ENCODE data around the gene ZNF319. TPM values are rescaled to one million over a fixed set of nuclear protein-coding genes. Genes with fewer than 3 reads are reported as not detected.

ZNF319 gene
- total and polyA plus RNA-seq, 7 experiments from 2014 or later, result 4.4 to 20.8 (median 12.5) TPM

DNA sequence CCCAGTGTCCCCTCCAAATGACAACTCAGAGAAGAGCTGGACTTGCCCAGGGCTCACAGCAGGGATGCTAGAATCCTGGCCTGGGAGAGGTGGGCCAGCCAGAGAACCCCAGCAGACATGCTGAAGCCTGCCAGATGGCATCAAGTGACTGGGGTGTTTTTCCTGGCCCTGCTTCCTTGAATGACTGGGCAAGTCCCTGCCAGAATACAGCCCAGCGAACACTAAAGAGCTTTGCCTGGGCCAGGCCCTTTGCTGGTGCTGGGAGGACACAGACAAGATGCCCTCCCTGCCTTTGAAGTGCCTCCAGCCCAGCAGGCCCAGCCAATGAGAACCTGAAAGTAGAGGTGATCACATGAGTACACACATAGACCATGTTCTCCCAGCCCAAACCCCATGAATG is 11.5 kb downstream of the ZNF319 start:
- Histone ChIP-seq H3K27me3 (ENCODE audit: control insufficient read depth in 2 of 2, insufficient read depth in 2 of 2, low read length in 2 of 2) (no peaks in the 10 kb centered on the region), H3K4me3 (ENCODE audit: low read length) (no peak overlapping the region), H3K36me3 (ENCODE audit: control insufficient read depth in 2 of 3, insufficient read depth in 3 of 3, low read length in 3 of 3) (peaks cover 0 to 4% (median 0%) of the 10 kb centered on the region in 3 experiments), H3K27ac (ENCODE audit: low read depth, low read length) (no peak overlapping the region), H3K9me3 (ENCODE audit: control insufficient read depth in 2 of 3, low read length in 3 of 3) (no peaks in the 10 kb centered on the region), H3K4me1 (ENCODE audit: control insufficient read depth in 2 of 2, insufficient read depth in 2 of 2, low read length in 2 of 2) (peaks cover 6% of the 10 kb centered on the region in 2 donors)
- Mint-ChIP-seq H3K4me1 (peaks cover 2 to 27% (median 16%) of the 10 kb centered on the region in 7 donors), H3K9me3 (no peaks in the 10 kb centered on the region), H3K4me3 (no peak overlapping the region), H3K27ac (peak overlapping the region in 5 of 9 donors; percentile 10 to 72 (median 54)), H3K36me3 (no peaks in the 10 kb centered on the region), H3K27me3 (peaks cover 0 to 16% (median 0%) of the 10 kb centered on the region in 5 donors)
- intact Hi-C loops (cut with micrococcal nuclease), result loop anchor here (5.0 kb wide), 3 partner anchors 232 to 1057 kb away; partner anchors contain the start of gene HERPUD1 (in 1 of the 2)
- CTCF ChIA-PET, result interaction anchor here (0.9 kb wide), 1 partner anchor 11 kb away, joined by 6 read pairs; no protein-coding TSS in a partner anchor
- ATAC-seq, result no peak
- no peak for DNase-seq
- POLR2A ChIA-PET, result interaction anchor here (1.0 to 2.6 kb wide), 3 partner anchors 9 to 11 kb away, joined by 3 to 9 read pairs (median 3); partner anchors contain the start of genes USB1 and ZNF319

DNA sequence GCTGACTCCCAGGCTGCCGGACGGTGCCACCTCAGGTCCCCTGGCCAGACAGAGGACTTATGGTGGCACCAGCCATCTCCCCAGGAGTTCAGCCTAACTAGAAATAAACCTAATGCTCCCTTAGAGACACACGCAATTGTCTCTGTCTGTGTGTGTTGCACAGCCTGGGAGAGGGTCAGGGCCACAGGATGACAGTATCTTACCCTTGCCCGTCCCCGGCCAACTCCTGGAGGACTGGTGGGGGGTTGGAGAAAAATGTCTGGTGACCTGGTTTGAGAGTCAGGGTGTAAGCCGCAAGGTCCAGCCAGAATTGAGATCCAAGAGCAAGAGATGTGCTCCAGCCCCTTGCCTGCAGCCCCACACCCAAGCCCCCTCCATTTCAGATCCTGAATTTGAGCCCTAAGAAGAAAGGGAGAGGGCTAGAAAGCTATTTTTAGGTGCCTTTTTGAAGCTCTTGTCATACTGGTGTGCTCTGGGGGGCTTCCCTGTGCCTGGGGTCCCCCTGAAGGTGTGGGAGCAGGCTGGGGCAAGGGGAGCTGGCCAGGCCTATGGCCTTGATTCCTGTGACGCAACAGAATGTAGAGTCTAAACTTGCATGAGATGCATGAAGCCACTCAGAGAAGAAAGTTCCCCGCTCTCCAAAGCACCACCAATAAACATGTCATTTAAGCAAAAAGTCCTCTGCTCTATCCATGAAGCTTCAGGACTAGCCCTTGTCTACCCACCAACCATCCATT is 12.9 kb downstream of the ZNF319 start:
- H3K27ac Mint-ChIP-seq, result peak overlapping the region in 3 of 9 donors; percentile 6 to 65 (median 15)
- POLR2A ChIA-PET, result interaction anchor here (1.3 to 3.3 kb wide), 2 partner anchors 13 kb away, joined by 3 to 15 read pairs; partner anchors contain the start of genes USB1 and ZNF319
- H3K9me3 Mint-ChIP-seq, result no peaks in the 10 kb centered on the region
- Histone ChIP-seq H3K36me3 (ENCODE audit: control insufficient read depth in 2 of 3, insufficient read depth in 3 of 3, low read length in 3 of 3) (no peaks in the 10 kb centered on the region), H3K9me3 (ENCODE audit: control insufficient read depth in 2 of 3, low read length in 3 of 3) (no peaks in the 10 kb centered on the region), H3K27ac (ENCODE audit: low read depth, low read length) (no peak overlapping the region), H3K27me3 (ENCODE audit: control insufficient read depth in 2 of 2, insufficient read depth in 2 of 2, low read length in 2 of 2) (no peaks in the 10 kb centered on the region), H3K4me1 (ENCODE audit: control insufficient read depth in 2 of 2, insufficient read depth in 2 of 2, low read length in 2 of 2) (peaks cover 6% of the 10 kb centered on the region in 2 donors), H3K4me3 (ENCODE audit: low read length) (no peak overlapping the region)
- intact Hi-C loops (cut with micrococcal nuclease), result loop anchor here (5.0 kb wide), 3 partner anchors 230 to 1055 kb away; partner anchors contain the start of gene HERPUD1 (in 1 of the 2)
- no peaks in the 10 kb centered on the region for H3K36me3 Mint-ChIP-seq
- ATAC-seq (no peak), DNase-seq (no peak)
- CTCF ChIA-PET, result no interaction called here
- peaks cover 0 to 16% (median 0%) of the 10 kb centered on the region in 5 donors for H3K27me3 Mint-ChIP-seq
- H3K4me1 Mint-ChIP-seq, result peaks cover 2 to 21% (median 15%) of the 10 kb centered on the region in 7 donors
- peak overlapping the region in 1 of 10 donors; percentile 35 for H3K4me3 Mint-ChIP-seq

DNA sequence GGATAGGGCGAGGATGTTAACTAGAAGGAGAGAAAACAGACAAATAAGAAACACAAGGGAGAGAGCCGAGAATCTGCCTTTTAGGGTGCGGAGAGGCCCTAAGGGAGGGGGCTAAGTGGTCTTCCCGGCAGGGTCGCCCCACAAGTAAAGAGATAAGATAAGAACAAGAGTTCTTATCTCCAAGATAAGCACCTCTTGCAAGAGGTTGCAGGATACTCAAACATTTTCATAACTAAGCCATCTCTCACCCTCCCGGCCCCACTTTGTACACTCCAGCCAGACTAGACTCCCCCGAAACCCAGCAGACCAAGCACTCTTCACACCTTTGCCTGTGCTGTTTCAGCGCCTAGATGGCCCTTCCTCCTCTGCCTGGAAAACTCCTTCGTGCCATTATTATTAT is 14.3 kb downstream of the ZNF319 start:
- intact Hi-C loops (cut with micrococcal nuclease), result loop anchor here (5.0 kb wide), 3 partner anchors 229 to 1054 kb away; partner anchors contain the start of gene HERPUD1 (in 1 of the 2)
- no peaks in the 10 kb centered on the region for H3K36me3 Mint-ChIP-seq
- ATAC-seq (no peak), DNase-seq (no peak)
- H3K9me3 Mint-ChIP-seq, result no peaks in the 10 kb centered on the region
- Histone ChIP-seq H3K27me3 (ENCODE audit: control insufficient read depth in 2 of 2, insufficient read depth in 2 of 2, low read length in 2 of 2) (no peaks in the 10 kb centered on the region), H3K4me3 (ENCODE audit: low read length) (no peak overlapping the region), H3K4me1 (ENCODE audit: control insufficient read depth in 2 of 2, insufficient read depth in 2 of 2, low read length in 2 of 2) (peaks cover 6% of the 10 kb centered on the region in 2 donors), H3K27ac (ENCODE audit: low read depth, low read length) (peak overlapping the region; percentile 64), H3K9me3 (ENCODE audit: control insufficient read depth in 2 of 3, low read length in 3 of 3) (no peaks in the 10 kb centered on the region), H3K36me3 (ENCODE audit: control insufficient read depth in 2 of 3, insufficient read depth in 3 of 3, low read length in 3 of 3) (no peaks in the 10 kb centered on the region)
- H3K4me1 Mint-ChIP-seq, result peaks cover 2 to 21% (median 13%) of the 10 kb centered on the region in 7 donors
- peaks cover 0 to 21% (median 0%) of the 10 kb centered on the region in 5 donors for H3K27me3 Mint-ChIP-seq
- ChIA-PET CTCF (no interaction called here), POLR2A (interaction anchor here (3.3 kb wide), 1 partner anchor 14 kb away, joined by 15 read pairs; the partner anchor contains the start of genes USB1 and ZNF319)
- peak overlapping the region; percentile 44 to 94 (median 63) for H3K4me3 Mint-ChIP-seq
- peak overlapping the region in 5 of 9 donors; percentile 32 to 79 (median 72) for H3K27ac Mint-ChIP-seq

GRCh38 chr16:57985204-57986181 is 15.0 kb downstream of the ZNF319 start:
- Mint-ChIP-seq H3K36me3 (no peaks in the 10 kb centered on the region), H3K4me3 (peak overlapping the region; percentile 84 to 94 (median 91)), H3K4me1 (peaks cover 2 to 21% (median 9%) of the 10 kb centered on the region in 7 donors), H3K9me3 (no peaks in the 10 kb centered on the region), H3K27ac (peak overlapping the region; percentile 37 to 93 (median 72)), H3K27me3 (peaks cover 0 to 21% (median 0%) of the 10 kb centered on the region in 5 donors)
- no peak for DNase-seq
- H3K27ac ChIP-seq (ENCODE audit: low read depth, low read length), result peak overlapping the region; percentile 64
- CTCF ChIA-PET, result no interaction called here
- intact Hi-C loops (cut with micrococcal nuclease), result loop anchor here (1.0 to 5.0 kb wide), 9 partner anchors 15 to 1053 kb away; partner anchors contain the start of genes KATNB1 (in 2 of the 2), CFAP20 (in 1 of the 2), HERPUD1 (in 1 of the 2) and MMP15 (in 1 of the 2)
- H3K4me3 ChIP-seq (ENCODE audit: low read length), result peak overlapping the region; percentile 63
- peak; percentile 58 for ATAC-seq
- peaks cover 6% of the 10 kb centered on the region in 2 donors for H3K4me1 ChIP-seq (ENCODE audit: control insufficient read depth in 2 of 2, insufficient read depth in 2 of 2, low read length in 2 of 2)
- H3K27me3 ChIP-seq (ENCODE audit: control insufficient read depth in 2 of 2, insufficient read depth in 2 of 2, low read length in 2 of 2), result no peaks in the 10 kb centered on the region
- H3K36me3 ChIP-seq (ENCODE audit: control insufficient read depth in 2 of 3, insufficient read depth in 3 of 3, low read length in 3 of 3), result no peaks in the 10 kb centered on the region
- H3K9me3 ChIP-seq (ENCODE audit: control insufficient read depth in 2 of 3, low read length in 3 of 3), result no peaks in the 10 kb centered on the region
- POLR2A ChIA-PET, result interaction anchor here (0.7 to 3.3 kb wide), 2 partner anchors 15 to 714 kb away, joined by 3 to 15 read pairs; partner anchors contain the start of genes USB1 and ZNF319

DNA sequence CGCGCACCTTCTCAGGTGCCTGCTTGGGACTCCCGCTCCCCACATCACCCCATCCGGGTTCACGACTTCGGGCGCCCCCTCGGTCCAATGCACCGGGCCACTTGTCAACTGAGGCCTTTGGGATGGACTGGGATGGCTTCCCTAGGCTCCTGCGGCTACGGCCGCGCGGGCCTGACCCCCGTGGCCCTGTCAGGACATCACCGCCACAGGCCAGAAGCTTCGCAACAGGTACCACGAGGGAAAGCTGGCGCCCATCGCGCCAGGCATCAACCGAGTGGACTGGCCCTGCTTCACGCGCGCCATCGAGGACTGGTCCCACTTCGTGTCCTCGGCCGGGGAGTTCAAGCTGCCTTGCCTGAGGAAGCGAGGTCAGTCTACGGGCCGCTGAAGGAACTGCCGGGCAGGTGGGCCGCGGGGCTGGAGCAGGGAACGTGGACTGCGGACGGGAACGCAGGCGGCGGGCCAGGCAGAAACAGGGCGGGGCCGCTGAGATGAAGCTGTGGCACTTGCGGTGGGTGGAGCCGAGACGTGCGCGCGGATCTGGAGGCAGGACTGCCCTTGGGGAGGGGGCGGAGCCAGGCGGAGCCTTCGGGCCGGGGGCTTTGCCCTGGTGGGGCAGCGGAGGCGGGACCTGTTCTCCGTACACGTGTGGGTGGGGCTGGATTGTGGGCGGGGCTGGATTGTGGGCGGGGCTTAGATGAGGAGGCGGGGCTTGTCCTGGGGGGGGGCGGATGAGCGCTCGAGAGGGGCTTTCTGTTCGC is 15.8 kb downstream of the ZNF319 start:
- CTCF ChIA-PET, result interaction anchor here (0.7 kb wide), 1 partner anchor 567 kb away, joined by 3 read pairs; no protein-coding TSS in a partner anchor
- no peaks in the 10 kb centered on the region for H3K9me3 Mint-ChIP-seq
- Histone ChIP-seq H3K36me3 (ENCODE audit: control insufficient read depth in 2 of 3, insufficient read depth in 3 of 3, low read length in 3 of 3) (no peaks in the 10 kb centered on the region), H3K4me3 (ENCODE audit: low read length) (peak overlapping the region; percentile 63), H3K9me3 (ENCODE audit: control insufficient read depth in 2 of 3, low read length in 3 of 3) (no peaks in the 10 kb centered on the region), H3K27me3 (ENCODE audit: control insufficient read depth in 2 of 2, insufficient read depth in 2 of 2, low read length in 2 of 2) (no peaks in the 10 kb centered on the region), H3K27ac (ENCODE audit: low read depth, low read length) (peak overlapping the region; percentile 64), H3K4me1 (ENCODE audit: control insufficient read depth in 2 of 2, insufficient read depth in 2 of 2, low read length in 2 of 2) (peaks cover 6% of the 10 kb centered on the region in 2 donors)
- peaks cover 0 to 21% (median 0%) of the 10 kb centered on the region in 5 donors for H3K27me3 Mint-ChIP-seq
- no peaks in the 10 kb centered on the region for H3K36me3 Mint-ChIP-seq
- H3K27ac Mint-ChIP-seq, result peak overlapping the region; percentile 37 to 93 (median 72)
- peaks cover 2 to 21% (median 8%) of the 10 kb centered on the region in 7 donors for H3K4me1 Mint-ChIP-seq
- ATAC-seq (peak; percentile 99), DNase-seq (peak; percentile 75 to 93 (median 90))
- POLR2A ChIA-PET, result interaction anchor here (0.7 to 3.3 kb wide), 2 partner anchors 16 to 715 kb away, joined by 3 to 15 read pairs; partner anchors contain the start of genes USB1 and ZNF319
- peak overlapping the region; percentile 84 to 94 (median 91) for H3K4me3 Mint-ChIP-seq
- intact Hi-C loops (cut with micrococcal nuclease), result loop anchor here (1.0 to 5.0 kb wide), 9 partner anchors 16 to 1052 kb away; partner anchors contain the start of genes KATNB1 (in 2 of the 2), CFAP20 (in 1 of the 2), HERPUD1 (in 1 of the 2) and MMP15 (in 1 of the 2)

All from naive thymus-derived CD4-positive, alpha-beta T cell (primary cell).